GM10266 (cell line): ENCODE data around the gene SSU72.

Experiments used
- DNase-seq: peaks from one replicate; pipeline ENCODE4 v3.0.0; 2012; ENCODE audit errors: extremely low spot score
- CTCF ChIP-seq: IDR thresholded peaks from 2 replicates; pipeline ENCODE4 v1.5.1; 2012; ENCODE audit warnings: mild to moderate bottlenecking, low read depth; ENCODE audit not compliant: control insufficient read depth, insufficient read depth; ENCODE audit errors: missing control alignments

SSU72 gene

GRCh38 chr1:1593834-1594601, 19.4 kb upstream of the SSU72 start:
- TF ChIP-seq CTCF: no peak
- DNase-seq: no peak

GRCh38 chr1:1591452-1591851, 16.8 kb upstream of the SSU72 start:
- DNase-seq: no peak
- TF ChIP-seq CTCF: no peak

GRCh38 chr1:1583347-1584010, 8.8 kb upstream of the SSU72 start:
- DNase-seq: no peak
- TF ChIP-seq CTCF: no peak

- no peak for DNase-seq
- no peak for TF ChIP-seq CTCF
These were observed 8.1 kb upstream of the SSU72 start for GRCh38 chr1:1582585-1583346.

- no peak for DNase-seq
- no peak for TF ChIP-seq CTCF
These were observed 3.8 kb upstream of the SSU72 start for GRCh38 chr1:1578371-1578940.

- TF ChIP-seq CTCF: no peak
These were observed 2.8 kb upstream of the SSU72 start for GRCh38 chr1:1577367-1578011.

More at GRCh38 chr1:1577367-1578011, 2.8 kb upstream of the SSU72 start:
- DNase-seq: no peak
